ENCODE data around the gene UTS2B.

UTS2B gene

GRCh38 chr3:191321019-191321767 is 9.1 kb downstream of the UTS2B start:
- DNase-seq (ENCODE audit: low read depth): no peak

GRCh38 chr3:191320316-191320715 is 10.0 kb downstream of the UTS2B start:
- no peak for DNase-seq (ENCODE audit: low read depth)

GRCh38 chr3:191316876-191317603 is 13.3 kb downstream of the UTS2B start:
- DNase-seq (ENCODE audit: low read depth): no peak

- no peak for DNase-seq (ENCODE audit: low read depth)
Measured at GRCh38 chr3:191314109-191314728, 16.1 kb downstream of the UTS2B start.

- no peak for DNase-seq (ENCODE audit: low read depth)
Measured at GRCh38 chr3:191313296-191313695, 17.0 kb downstream of the UTS2B start.

- no peak for DNase-seq (ENCODE audit: low read depth)
Measured at GRCh38 chr3:191307341-191307740, 23.0 kb downstream of the UTS2B start.

GRCh38 chr3:191306428-191306827 is 23.9 kb downstream of the UTS2B start:
- DNase-seq (ENCODE audit: low read depth): no peak

GRCh38 chr3:191303596-191303995 is 26.7 kb downstream of the UTS2B start:
- DNase-seq (ENCODE audit: low read depth): no peak

- no peak for DNase-seq (ENCODE audit: low read depth)
Measured at GRCh38 chr3:191302451-191302850, 27.9 kb downstream of the UTS2B start.

GRCh38 chr3:191301782-191302411 is 28.4 kb downstream of the UTS2B start:
- no peak for DNase-seq (ENCODE audit: low read depth)

- no peak for DNase-seq (ENCODE audit: low read depth)
Measured at GRCh38 chr3:191301017-191301416, 29.3 kb downstream of the UTS2B start.

GRCh38 chr3:191300422-191300821 is 29.9 kb downstream of the UTS2B start:
- DNase-seq (ENCODE audit: low read depth): no peak

GRCh38 chr3:191298846-191299245 is 31.5 kb downstream of the UTS2B start:
- DNase-seq (ENCODE audit: low read depth): no peak

GRCh38 chr3:191296041-191296541 is 34.2 kb downstream of the UTS2B start:
- no peak for DNase-seq (ENCODE audit: low read depth)

- DNase-seq (ENCODE audit: low read depth): no peak
Measured at GRCh38 chr3:191294291-191294690, 36.0 kb downstream of the UTS2B start.

- no peak for DNase-seq (ENCODE audit: low read depth)
Measured at GRCh38 chr3:191292243-191293015, 37.9 kb downstream of the UTS2B start.

GRCh38 chr3:191290311-191291025 is 39.9 kb downstream of the UTS2B start:
- DNase-seq (ENCODE audit: low read depth): no peak

GRCh38 chr3:191283400-191283799 is 46.9 kb downstream of the UTS2B start:
- DNase-seq (ENCODE audit: low read depth): no peak

- no peak for DNase-seq (ENCODE audit: low read depth)
Measured at GRCh38 chr3:191282251-191283185, 47.8 kb downstream of the UTS2B start.

GRCh38 chr3:191280882-191281281 is 49.4 kb downstream of the UTS2B start:
- DNase-seq (ENCODE audit: low read depth): no peak
